ENCODE data around the gene FGF2. TPM values are rescaled to one million over a fixed set of nuclear protein-coding genes. Genes with fewer than 3 reads are reported as not detected.

Gene FGF2
- total RNA-seq = 169 and 234 TPM in 2 replicates

DNA sequence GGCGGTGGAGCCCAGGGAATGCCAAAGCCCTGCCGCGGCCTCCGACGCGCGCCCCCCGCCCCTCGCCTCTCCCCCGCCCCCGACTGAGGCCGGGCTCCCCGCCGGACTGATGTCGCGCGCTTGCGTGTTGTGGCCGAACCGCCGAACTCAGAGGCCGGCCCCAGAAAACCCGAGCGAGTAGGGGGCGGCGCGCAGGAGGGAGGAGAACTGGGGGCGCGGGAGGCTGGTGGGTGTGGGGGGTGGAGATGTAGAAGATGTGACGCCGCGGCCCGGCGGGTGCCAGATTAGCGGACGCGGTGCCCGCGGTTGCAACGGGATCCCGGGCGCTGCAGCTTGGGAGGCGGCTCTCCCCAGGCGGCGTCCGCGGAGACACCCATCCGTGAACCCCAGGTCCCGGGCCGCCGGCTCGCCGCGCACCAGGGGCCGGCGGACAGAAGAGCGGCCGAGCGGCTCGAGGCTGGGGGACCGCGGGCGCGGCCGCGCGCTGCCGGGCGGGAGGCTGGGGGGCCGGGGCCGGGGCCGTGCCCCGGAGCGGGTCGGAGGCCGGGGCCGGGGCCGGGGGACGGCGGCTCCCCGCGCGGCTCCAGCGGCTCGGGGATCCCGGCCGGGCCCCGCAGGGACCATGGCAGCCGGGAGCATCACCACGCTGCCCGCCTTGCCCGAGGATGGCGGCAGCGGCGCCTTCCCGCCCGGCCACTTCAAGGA, at the start of gene FGF2:
TSS of gene FGF2 (plus strand) at position 279 of the 705 bp plus-strand sequence. CDS start at position 623, 344 bp downstream.

DNA sequence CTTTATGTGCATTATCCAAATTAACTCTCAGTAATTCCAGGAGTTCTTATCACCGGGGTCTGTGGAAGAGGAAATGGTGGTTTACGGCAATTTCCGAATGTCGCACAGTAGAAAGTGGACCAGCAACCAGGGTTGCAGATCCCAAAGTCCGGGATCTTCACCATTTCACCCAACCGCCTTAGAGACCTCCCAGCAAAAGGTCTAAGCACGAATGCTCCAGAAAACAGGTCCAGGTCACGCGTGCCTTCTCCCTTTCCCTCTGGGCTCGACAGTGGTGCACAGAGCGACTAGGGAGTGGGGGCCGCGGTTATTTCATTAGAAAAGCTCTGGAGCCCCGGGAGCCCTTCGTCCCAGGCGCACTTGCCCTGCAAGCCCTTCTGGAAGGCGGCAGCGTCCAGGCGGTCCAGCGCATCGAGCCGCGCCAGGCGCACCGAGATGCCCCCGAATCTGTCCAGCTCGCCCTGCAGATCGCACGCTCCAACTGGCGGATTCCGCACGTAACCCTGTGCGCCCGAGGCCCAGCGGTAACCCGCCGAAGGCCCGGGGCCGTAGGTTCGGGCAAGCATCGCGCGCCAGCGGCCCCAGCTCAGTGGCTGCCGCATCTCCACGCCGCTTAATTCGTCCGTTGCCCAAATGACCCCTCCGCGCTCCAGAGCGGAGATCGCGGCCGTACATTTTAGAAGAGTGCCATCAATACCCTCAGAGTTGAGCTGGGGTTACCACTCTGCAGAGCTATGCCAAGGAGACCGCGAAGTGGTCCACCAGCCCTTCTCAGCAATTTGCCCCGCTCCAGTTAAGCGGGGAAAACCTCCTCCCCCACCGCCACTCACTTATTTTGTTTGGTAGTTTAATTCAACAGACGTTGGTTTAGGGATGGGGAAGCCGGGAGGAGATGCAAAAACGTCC, 95.6 kb downstream of the FGF2 start, which contains the start of gene NUDT6:
TSS of gene NUDT6 (minus strand) at position 627 of the 906 bp plus-strand sequence. CDS start at position 602, 25 bp downstream.

Other genes with a start within 250 kb of the FGF2 start
- not detected in 2 replicates for gene IL21, start 205.8 kb upstream of the FGF2 start, total RNA-seq
- gene BBS12, start 94.1 kb upstream of the FGF2 start, total RNA-seq = 4.2 and 7.1 TPM in 2 replicates
- 4.5 and 6.1 TPM in 2 replicates for gene NUDT6, start 95.8 kb downstream of the FGF2 start, total RNA-seq